Skeletal muscle tissue (tissue), 4 donors: Measurements from ENCODE around the gene MX2. TPM values are rescaled to one million over a fixed set of nuclear protein-coding genes. Genes with fewer than 3 reads are reported as not detected.
A peak's percentile ranks its signal among the peaks of the same experiment; 100 is the strongest.
"Not testable (repeated sequence)": the region's sequence is repeated elsewhere in the genome, so short reads cannot be mapped to it uniquely, and the experiment has no call there.

Source experiments
- H3K27ac ChIP-seq: one replicate; pipeline ENCODE4 v1.7.0; 2013; ENCODE audit warnings: mild to moderate bottlenecking, low read depth, low read length, inconsistent platforms
- H3K27me3 ChIP-seq, 3 donors: one replicate each; pipeline ENCODE4 v1.7.0; 2013; ENCODE audit warnings: low read length in 3 of 3; ENCODE audit not compliant: control insufficient read depth in 3 of 3, insufficient read depth in 3 of 3
- H3K36me3 ChIP-seq, 3 donors: one replicate each; pipeline ENCODE4 v1.7.0; 2013; ENCODE audit warnings: low read length in 3 of 3; ENCODE audit not compliant: control insufficient read depth in 3 of 3, insufficient read depth in 3 of 3
- H3K4me1 ChIP-seq, 3 donors: one replicate each; pipeline ENCODE4 v1.7.0; 2013; ENCODE audit warnings: low read length in 3 of 3, mild to moderate bottlenecking in 3 of 3; ENCODE audit not compliant: control insufficient read depth in 3 of 3, insufficient read depth in 3 of 3
- H3K4me3 ChIP-seq, 3 donors: one replicate each; pipeline ENCODE4 v1.7.0; 2013; ENCODE audit warnings: low read length in 3 of 3
- H3K9ac ChIP-seq, 3 donors: one replicate each; pipeline ENCODE4 v1.7.0; 2013; ENCODE audit warnings: low read length in 3 of 3, mild to moderate bottlenecking in 3 of 3, moderate library complexity in 2 of 3, low read depth in 1 of 3
- H3K9me3 ChIP-seq, 3 donors: one replicate each; pipeline ENCODE4 v1.7.0; 2013; ENCODE audit warnings: low read length in 3 of 3; ENCODE audit not compliant: control insufficient read depth in 3 of 3
- total RNA-seq: library from RNA; depleted of rRNA; stranded (reverse); fragments of >200 nt; gene quantifications from one replicate; pipeline ENCODE4 v1.2.3, GENCODE V29; 2014
- donor health status: Osteomylitis.

The MX2 gene
- total RNA-seq, 1 donor from 2014 or later: 6.8 TPM

DNA sequence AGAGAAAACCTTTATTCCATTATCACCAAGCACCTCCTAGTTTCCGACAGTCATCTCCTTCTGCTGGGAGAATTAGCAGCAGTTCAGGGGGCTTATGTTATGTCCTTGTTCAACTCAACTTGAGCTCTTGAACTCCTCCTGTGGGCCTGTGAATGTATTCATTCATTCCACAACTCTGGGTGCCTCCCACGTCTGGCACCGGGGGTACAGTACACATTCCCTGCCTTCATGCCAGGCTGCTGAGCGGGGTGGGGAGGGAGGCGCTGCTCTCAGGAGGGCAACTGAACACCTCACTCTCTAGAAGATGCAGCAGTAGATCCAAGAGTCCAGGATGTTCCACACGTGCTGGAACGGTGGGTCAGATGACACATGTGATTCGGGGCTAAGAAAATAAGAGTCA, 4.3 kb upstream of the MX2 start:
- Histone ChIP-seq H3K36me3 (no peaks in the 10 kb centered on the region), H3K4me3 (no peak overlapping the region), H3K4me1 (peaks cover 2 to 8% (median 7%) of the 10 kb centered on the region in 3 donors), H3K9ac (no peak overlapping the region), H3K27me3 (peaks cover 0 to 3% (median 0%) of the 10 kb centered on the region in 3 donors), H3K9me3 (no peaks in the 10 kb centered on the region), H3K27ac (no peak overlapping the region)

GRCh38 chr21:41358193-41359166, 3.3 kb upstream of the MX2 start:
- no peaks in the 10 kb centered on the region for H3K9me3 ChIP-seq
- peaks cover 7 to 11% (median 9%) of the 10 kb centered on the region in 3 donors for H3K4me1 ChIP-seq
- peaks cover 0 to 3% (median 0%) of the 10 kb centered on the region in 3 donors for H3K27me3 ChIP-seq
- H3K4me3 ChIP-seq: no peak overlapping the region
- H3K27ac ChIP-seq: no peak overlapping the region
- H3K36me3 ChIP-seq: no peaks in the 10 kb centered on the region
- no peak overlapping the region for H3K9ac ChIP-seq

DNA sequence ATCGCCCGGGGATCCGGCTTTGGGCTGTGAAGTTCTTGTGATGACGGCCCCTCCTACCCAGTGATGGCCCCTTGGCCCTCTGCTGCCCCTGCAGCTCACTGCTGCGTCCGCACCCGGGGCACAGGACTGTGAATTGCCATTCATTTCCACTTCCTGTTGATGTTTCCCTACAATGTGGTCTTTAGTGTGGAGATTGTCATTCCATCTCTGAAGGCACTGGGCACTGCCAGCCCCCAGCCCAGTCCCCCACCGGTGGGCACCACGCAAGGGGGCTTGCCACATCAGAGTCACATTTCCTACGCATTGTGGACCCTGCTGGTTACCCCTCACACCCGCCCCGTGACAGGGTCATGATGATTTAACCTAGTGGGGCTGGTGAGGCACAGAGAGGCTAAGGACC, 2.5 kb upstream of the MX2 start:
- Histone ChIP-seq H3K27ac (no peak overlapping the region), H3K36me3 (no peaks in the 10 kb centered on the region), H3K27me3 (peaks cover 0 to 5% (median 0%) of the 10 kb centered on the region in 3 donors), H3K4me1 (peaks cover 8 to 17% (median 12%) of the 10 kb centered on the region in 3 donors), H3K9ac (no peak overlapping the region), H3K9me3 (no peaks in the 10 kb centered on the region), H3K4me3 (no peak overlapping the region)

- not testable (repeated sequence) for H3K9me3 ChIP-seq, H3K4me3 ChIP-seq, H3K36me3 ChIP-seq, H3K9ac ChIP-seq, H3K27ac ChIP-seq, H3K27me3 ChIP-seq
- H3K4me1 ChIP-seq: peaks cover 8 to 17% (median 12%) of the 10 kb centered on the region in 3 donors
These were observed 2.1 kb upstream of the MX2 start for GRCh38 chr21:41359754-41360071.

DNA sequence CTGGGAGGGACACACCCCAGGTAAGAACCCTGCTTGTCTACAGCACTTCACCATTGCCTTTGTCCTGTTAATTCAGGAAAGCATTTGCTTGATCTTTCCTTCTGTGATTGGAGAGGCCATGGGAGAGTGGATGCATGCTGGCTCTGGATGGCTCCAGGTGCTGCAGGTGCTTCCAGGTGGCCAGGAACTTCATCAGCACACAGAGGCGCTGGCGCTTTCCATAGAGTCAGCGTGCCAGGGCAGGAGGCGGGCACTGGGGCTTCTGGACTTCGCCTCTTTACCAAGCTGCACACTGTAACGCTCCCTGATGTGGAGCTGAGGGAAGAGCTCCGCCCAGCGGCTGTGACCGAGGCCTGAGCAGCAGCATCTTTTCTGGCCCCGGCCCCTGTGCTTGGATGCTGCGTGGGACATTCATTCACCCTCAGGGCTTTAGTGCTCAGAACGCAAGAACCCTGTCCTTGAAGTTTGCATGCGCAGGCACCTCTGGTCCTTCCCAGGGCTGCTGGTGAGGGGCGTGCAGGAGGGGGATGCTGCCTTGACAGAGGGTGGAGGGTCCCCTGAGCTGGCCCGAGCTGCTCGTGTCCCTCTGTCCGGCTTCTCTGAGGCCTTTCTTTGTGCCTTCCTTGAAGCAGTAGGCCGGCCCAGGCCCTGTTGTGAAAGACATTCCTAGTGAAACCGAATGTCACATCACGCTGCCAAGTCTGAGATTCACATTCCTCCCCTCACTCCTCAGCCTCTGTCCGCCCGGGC, 1.6 kb upstream of the MX2 start:
- Histone ChIP-seq H3K36me3 (no peaks in the 10 kb centered on the region), H3K9ac (peak overlapping the region in 1 of 3 donors; percentile 8), H3K27ac (peak overlapping the region; percentile 81), H3K4me3 (no peak overlapping the region), H3K27me3 (peaks cover 0 to 5% (median 0%) of the 10 kb centered on the region in 3 donors), H3K4me1 (peaks cover 8 to 17% (median 12%) of the 10 kb centered on the region in 3 donors), H3K9me3 (no peaks in the 10 kb centered on the region)

GRCh38 chr21:41361053-41361785, 608 bp upstream of the MX2 start:
- H3K27ac ChIP-seq: peak overlapping the region; percentile 81
- H3K4me1 ChIP-seq: peaks cover 8 to 17% (median 12%) of the 10 kb centered on the region in 3 donors

GRCh38 chr21:41362605-41363369, 960 bp downstream of the MX2 start:
- no peaks in the 10 kb centered on the region for H3K36me3 ChIP-seq
- peak overlapping the region in 2 of 3 donors; percentile 67 to 68 for H3K9ac ChIP-seq
- H3K4me1 ChIP-seq: peaks cover 10 to 17% (median 12%) of the 10 kb centered on the region in 3 donors
- no peaks in the 10 kb centered on the region for H3K9me3 ChIP-seq
- peak overlapping the region; percentile 81 for H3K27ac ChIP-seq
- H3K27me3 ChIP-seq: peaks cover 0 to 8% (median 0%) of the 10 kb centered on the region in 3 donors
- H3K4me3 ChIP-seq: peak overlapping the region; percentile 60 to 76 (median 70)

More at GRCh38 chr21:41361053-41361785, 608 bp upstream of the MX2 start:
- H3K9ac ChIP-seq: peak overlapping the region in 2 of 3 donors; percentile 67 to 68
- H3K9me3 ChIP-seq: no peaks in the 10 kb centered on the region
- peaks cover 0 to 5% (median 0%) of the 10 kb centered on the region in 3 donors for H3K27me3 ChIP-seq
- no peaks in the 10 kb centered on the region for H3K36me3 ChIP-seq
- peak overlapping the region in 1 of 3 donors; percentile 76 for H3K4me3 ChIP-seq

- Histone ChIP-seq H3K9me3 (no peaks in the 10 kb centered on the region), H3K27me3 (peaks cover 0 to 13% (median 5%) of the 10 kb centered on the region in 3 donors), H3K4me1 (peaks cover 16 to 18% (median 17%) of the 10 kb centered on the region in 3 donors), H3K9ac (no peak overlapping the region), H3K27ac (no peak overlapping the region), H3K4me3 (no peak overlapping the region), H3K36me3 (no peaks in the 10 kb centered on the region)
These were observed 1.8 kb downstream of the MX2 start for GRCh38 chr21:41363370-41364270.
